H54 (cell line): ENCODE results near the gene PARP16.
"Not testable (repeated sequence)": the region's sequence is repeated elsewhere in the genome, so short reads cannot be mapped to it uniquely, and the experiment has no call there.

Experiments used
- DNase-seq: peaks from one replicate; pipeline ENCODE4 v3.0.0; 2011; ENCODE audit warnings: low spot score, mixed read lengths; ENCODE audit not compliant: insufficient read length
- FAIRE-seq: peaks from 3 replicates; lab custom pipeline; 2011; peaks lifted over from hg19 to GRCh38; lab: Jason Lieb, UNC
- POLR2A ChIP-seq: IDR thresholded peaks from 2 replicates; pipeline ENCODE4 v1.6.1; 2011; ENCODE audit warnings: low read depth, mild to moderate bottlenecking, low read length

Gene PARP16

GRCh38 chr15:65254758-65255157, 31.9 kb downstream of the PARP16 start:
- DNase-seq: no peak
- no peak for TF ChIP-seq POLR2A
- FAIRE-seq: no peak

DNA sequence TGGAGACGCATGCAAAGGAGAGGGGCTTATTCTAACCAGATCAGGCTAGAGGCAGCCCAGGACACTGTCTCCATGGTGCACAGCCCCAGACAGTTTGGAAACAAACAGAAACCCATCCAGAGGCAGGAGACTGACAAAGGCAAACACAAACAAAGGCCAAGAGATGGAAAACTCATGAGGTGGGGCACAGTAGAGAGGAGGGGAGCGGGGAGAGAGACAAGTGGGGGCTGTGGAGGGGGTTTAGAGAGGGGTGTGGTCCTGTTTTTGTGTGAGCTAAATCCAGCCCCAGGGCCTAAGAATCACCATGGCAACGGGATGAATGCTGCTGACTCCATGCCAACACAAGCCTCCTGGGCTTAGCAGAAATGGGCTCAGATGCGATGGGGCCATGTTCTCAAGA, 32.3 kb downstream of the PARP16 start:
- FAIRE-seq (no peak), DNase-seq (no peak)
- no peak for TF ChIP-seq POLR2A

- no peak for DNase-seq
- no peak for TF ChIP-seq POLR2A
- FAIRE-seq: no peak
These were observed 37.0 kb downstream of the PARP16 start for GRCh38 chr15:65249641-65250040.

DNA sequence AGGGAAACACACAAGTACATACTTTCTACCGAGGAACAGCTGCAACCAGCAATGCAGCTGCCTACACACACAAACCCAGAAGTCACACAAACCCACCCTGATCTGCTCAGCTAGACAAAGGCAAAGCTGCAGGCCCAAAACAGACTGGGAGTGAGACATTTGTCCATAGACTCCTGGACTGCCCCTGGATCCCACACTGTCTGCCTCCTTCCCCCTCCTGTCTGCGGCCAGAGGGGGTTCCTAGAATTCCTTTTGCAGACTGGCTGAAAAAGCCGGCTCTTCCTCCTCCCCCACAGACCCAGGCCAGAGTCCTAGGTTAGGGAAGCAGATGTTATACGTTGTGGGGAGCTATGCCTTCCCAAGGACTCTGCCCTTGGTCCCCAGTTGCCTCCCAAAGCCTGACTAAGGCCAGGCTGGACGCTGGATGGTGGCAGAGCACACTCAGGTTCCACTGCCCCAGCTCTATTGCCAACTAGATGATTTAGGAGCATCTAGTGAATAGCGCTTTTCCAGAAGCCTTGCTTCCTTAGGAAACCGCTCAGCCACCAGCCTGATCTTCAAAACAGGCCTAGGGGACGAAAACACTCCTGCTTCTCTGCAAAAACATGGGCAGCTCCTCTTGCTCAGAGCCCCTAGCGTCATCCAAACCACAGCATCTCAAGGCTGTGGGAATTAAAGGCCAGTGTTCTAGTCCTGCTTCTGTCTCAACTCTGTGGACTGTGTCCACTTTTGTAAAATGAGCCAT, 38.0 kb downstream of the PARP16 start:
- DNase-seq (no peak), FAIRE-seq (no peak)
- no peak for TF ChIP-seq POLR2A

GRCh38 chr15:65246939-65247338, 39.7 kb downstream of the PARP16 start:
- no peak for DNase-seq
- TF ChIP-seq POLR2A: no peak
- no peak for FAIRE-seq

DNA sequence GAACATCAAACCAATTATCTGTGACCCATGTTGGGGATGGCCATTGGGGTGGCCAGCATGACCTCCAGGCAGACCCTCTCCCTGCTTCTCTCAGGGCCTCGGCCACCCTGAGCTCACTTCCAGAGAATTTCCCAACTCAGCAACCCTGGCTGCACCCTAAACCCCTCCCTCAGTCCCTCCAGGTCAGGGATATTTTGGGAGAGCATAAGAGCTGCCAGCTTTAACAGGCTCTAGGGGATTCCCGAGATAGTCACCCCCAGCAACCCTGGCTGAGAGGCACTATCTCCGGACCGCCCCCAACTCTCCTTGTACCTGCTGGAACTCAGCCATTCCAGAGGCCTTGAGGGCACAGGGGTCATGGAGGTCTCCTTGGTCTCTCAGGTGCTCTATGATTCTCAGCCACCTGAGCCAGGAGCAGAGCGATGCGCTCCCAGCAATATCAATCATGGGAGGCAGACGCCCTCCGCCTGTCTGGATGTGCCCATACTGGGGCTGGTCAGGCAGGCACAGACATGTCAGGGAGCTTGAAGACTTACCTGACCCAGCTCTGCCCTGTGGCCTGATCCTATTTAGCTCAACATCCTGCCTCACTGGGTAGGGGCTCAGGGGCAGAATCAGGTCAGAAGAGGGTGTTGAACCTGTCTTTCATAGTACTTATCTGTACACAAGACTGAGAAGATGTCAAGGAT, 40.5 kb downstream of the PARP16 start:
- FAIRE-seq: no peak

DNA sequence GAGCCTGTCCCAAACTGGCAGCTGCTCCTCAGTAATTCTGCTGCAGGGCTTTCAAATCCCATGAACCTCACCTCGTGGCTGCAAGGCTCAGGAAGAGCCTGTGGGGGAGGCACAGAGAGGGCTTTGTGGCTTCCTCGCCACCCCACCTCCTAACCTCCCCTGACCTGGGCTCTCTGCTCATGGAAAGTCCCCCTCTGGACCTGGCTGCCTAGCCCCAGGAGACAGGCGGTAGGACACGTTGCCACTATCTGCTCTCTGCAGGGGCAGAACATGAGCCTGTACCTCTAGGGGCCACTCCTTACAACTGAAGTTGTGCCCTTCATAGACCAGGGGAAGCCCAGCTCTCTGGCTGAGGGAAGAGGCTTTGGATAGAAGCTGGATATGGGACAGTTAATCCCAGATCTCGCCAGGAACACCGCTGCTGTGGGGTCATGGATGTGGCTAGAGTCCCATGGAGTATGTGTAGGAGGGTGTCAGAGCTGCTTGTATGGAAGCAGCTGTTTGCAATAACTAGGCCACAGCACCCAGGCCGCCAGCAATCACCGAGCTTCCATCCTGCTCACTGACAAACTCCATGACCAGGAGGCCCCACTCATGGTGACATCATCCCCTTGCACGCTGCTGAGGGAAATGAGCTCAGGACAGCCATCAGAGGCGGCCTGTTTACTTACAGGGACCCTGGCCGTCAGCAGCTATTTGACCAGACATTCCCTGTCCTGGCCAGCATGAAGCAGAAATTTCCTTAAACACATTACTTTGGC, 41.4 kb downstream of the PARP16 start:
- no peak for DNase-seq
- TF ChIP-seq POLR2A: no peak
- FAIRE-seq: no peak

More for the DNA sequence above, 40.5 kb downstream of the PARP16 start:
- DNase-seq: no peak
- no peak for TF ChIP-seq POLR2A

GRCh38 chr15:65244638-65245037, 42.0 kb downstream of the PARP16 start:
- FAIRE-seq (no peak), DNase-seq (no peak)
- no peak for TF ChIP-seq POLR2A

GRCh38 chr15:65236443-65236842, 50.2 kb downstream of the PARP16 start:
- not testable (repeated sequence) for DNase-seq, FAIRE-seq

- no peak for FAIRE-seq
- DNase-seq: no peak
- no peak for TF ChIP-seq POLR2A
These were observed 53.0 kb downstream of the PARP16 start for GRCh38 chr15:65233696-65234095.

GRCh38 chr15:65232520-65232919, 54.2 kb downstream of the PARP16 start:
- no peak for TF ChIP-seq POLR2A
- DNase-seq: no peak
- FAIRE-seq: no peak

DNA sequence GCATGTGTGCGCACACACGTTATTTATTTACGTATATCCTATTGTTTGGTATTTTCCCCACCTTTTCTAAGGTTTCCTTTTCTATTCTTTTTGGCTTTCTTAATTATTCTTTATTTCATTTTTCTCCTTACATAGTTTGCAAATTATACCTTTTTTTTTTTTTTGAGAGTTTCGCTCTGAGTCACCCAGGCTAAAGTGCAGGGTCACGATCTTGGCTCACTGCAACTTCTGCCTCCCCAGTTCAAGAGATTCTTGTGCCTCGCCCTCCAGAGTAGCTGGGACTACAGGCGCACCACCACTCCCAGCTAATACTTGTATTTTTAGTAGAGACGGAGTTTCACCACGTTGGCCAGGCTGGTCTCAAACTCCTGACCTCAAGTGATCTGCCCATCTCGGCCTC, 55.4 kb downstream of the PARP16 start:
- TF ChIP-seq POLR2A: no peak
- FAIRE-seq (no peak), DNase-seq (no peak)

DNA sequence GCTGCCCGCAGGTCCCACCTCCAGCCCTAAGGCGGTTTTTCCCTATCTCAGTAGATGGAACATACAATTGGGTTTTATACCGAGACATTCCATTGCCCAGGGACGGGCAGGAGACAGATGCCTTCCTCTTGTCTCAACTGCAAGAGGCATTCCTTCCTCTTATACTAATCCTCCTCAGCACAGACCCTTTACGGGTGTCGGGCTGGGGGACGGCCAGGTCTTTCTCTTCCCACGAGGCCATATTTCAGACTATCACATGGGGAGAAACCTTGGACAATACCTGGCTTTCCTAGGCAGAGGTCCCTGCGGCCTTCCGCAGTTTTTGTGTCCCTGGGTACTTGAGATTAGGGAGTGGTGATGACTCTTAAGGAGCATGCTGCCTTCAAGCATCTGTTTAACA, 59.8 kb downstream of the PARP16 start:
- FAIRE-seq, DNase-seq: not testable (repeated sequence)

- no peak for TF ChIP-seq POLR2A
- FAIRE-seq: no peak
- DNase-seq: no peak
These were observed 60.5 kb downstream of the PARP16 start for GRCh38 chr15:65226221-65226620.
